ENCODE results near the gene TAS2R43.
"Not testable (repeated sequence)": the region's sequence is repeated elsewhere in the genome, so short reads cannot be mapped to it uniquely, and the experiment has no call there.

- TF ChIP-seq, protein P1, sequence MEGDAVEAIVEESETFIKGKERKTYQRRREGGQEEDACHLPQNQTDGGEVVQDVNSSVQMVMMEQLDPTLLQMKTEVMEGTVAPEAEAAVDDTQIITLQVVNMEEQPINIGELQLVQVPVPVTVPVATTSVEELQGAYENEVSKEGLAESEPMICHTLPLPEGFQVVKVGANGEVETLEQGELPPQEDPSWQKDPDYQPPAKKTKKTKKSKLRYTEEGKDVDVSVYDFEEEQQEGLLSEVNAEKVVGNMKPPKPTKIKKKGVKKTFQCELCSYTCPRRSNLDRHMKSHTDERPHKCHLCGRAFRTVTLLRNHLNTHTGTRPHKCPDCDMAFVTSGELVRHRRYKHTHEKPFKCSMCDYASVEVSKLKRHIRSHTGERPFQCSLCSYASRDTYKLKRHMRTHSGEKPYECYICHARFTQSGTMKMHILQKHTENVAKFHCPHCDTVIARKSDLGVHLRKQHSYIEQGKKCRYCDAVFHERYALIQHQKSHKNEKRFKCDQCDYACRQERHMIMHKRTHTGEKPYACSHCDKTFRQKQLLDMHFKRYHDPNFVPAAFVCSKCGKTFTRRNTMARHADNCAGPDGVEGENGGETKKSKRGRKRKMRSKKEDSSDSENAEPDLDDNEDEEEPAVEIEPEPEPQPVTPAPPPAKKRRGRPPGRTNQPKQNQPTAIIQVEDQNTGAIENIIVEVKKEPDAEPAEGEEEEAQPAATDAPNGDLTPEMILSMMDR (IDR thresholded peaks at IDR 0.05; ENCODE audit: poor library complexity, severe bottlenecking), result not testable (repeated sequence)
- not testable (repeated sequence) for TF ChIP-seq MXI1 (conservative IDR thresholded peaks at IDR 0.05; ENCODE audit: poor library complexity, severe bottlenecking); EP300 (conservative IDR thresholded peaks at IDR 0.05; ENCODE audit: poor library complexity, severe bottlenecking); POLR2AphosphoS5 (IDR thresholded peaks at IDR 0.05); REST (IDR thresholded peaks at IDR 0.05; ENCODE audit: borderline replicate concordance); RAD21 (conservative IDR thresholded peaks at IDR 0.05); TAF1 (IDR thresholded peaks at IDR 0.05; ENCODE audit: low read depth)
Measured at GRCh38 chr12:11062194-11062593, 29.9 kb downstream of the TAS2R43 start, which contains the start of gene TAS2R46.

Measured in neural cell (in vitro differentiated cells).